Erythroblast (primary cell): ENCODE measurements around the gene ZNF865.
A peak's percentile ranks its signal among the peaks of the same experiment; 100 is the strongest.

Experiments used
- DNase-seq, 2 experiments: peaks; one replicate each; lab custom pipeline; 2025; lab: John Stamatoyannopoulos, UW
- GATA1 ChIP-seq: IDR thresholded peaks from 2 replicates; pipeline ENCODE4 v1.6.1; 2011; ENCODE audit warnings: low read depth, mild to moderate bottlenecking, control low read depth, low read length, moderate library complexity
- POLR2A ChIP-seq: IDR thresholded peaks from 2 replicates; pipeline ENCODE4 v1.6.1; 2011; ENCODE audit warnings: mild to moderate bottlenecking, low read length

ZNF865 gene

GRCh38 chr19:55654868-55655647 is 49.6 kb downstream of the ZNF865 start, which contains the start of gene U2AF2:
TSS of gene U2AF2 (plus strand) at chr19:55655035. CDS start at chr19:55655105, 70 bp downstream.
- DNase-seq: peak; percentile 95 to 98
- no peak for TF ChIP-seq GATA1
- peak; percentile 73 for TF ChIP-seq POLR2A

- TF ChIP-seq POLR2A (no peak), GATA1 (no peak)
Measured at GRCh38 chr19:55655648-55656040, 50.2 kb downstream of the ZNF865 start.

GRCh38 chr19:55656552-55656951 is 51.1 kb downstream of the ZNF865 start:
- DNase-seq: no peak
- TF ChIP-seq POLR2A: no peak
- no peak for TF ChIP-seq GATA1

More at GRCh38 chr19:55655648-55656040, 50.2 kb downstream of the ZNF865 start:
- DNase-seq: no peak

GRCh38 chr19:55656988-55657747 is 51.7 kb downstream of the ZNF865 start:
- DNase-seq: no peak
- TF ChIP-seq GATA1: no peak
- no peak for TF ChIP-seq POLR2A

GRCh38 chr19:55658846-55659459 is 53.5 kb downstream of the ZNF865 start:
- no peak for DNase-seq
- no peak for TF ChIP-seq POLR2A
- TF ChIP-seq GATA1: no peak

GRCh38 chr19:55659822-55660221 is 54.4 kb downstream of the ZNF865 start:
- no peak for DNase-seq
- TF ChIP-seq POLR2A: no peak
- no peak for TF ChIP-seq GATA1

GRCh38 chr19:55660404-55660803 is 55.0 kb downstream of the ZNF865 start:
- DNase-seq: no peak
- TF ChIP-seq POLR2A (no peak), GATA1 (no peak)

- DNase-seq: no peak
Measured at GRCh38 chr19:55660991-55661390, 55.5 kb downstream of the ZNF865 start.

GRCh38 chr19:55661826-55662225 is 56.4 kb downstream of the ZNF865 start:
- TF ChIP-seq POLR2A: no peak
- TF ChIP-seq GATA1: no peak
- DNase-seq: no peak

More at GRCh38 chr19:55660991-55661390, 55.5 kb downstream of the ZNF865 start:
- no peak for TF ChIP-seq POLR2A
- TF ChIP-seq GATA1: no peak

- TF ChIP-seq GATA1 (no peak), POLR2A (no peak)
- no peak for DNase-seq
Measured at GRCh38 chr19:55663846-55664536, 58.5 kb downstream of the ZNF865 start.

- no peak for DNase-seq
- TF ChIP-seq POLR2A: no peak
- no peak for TF ChIP-seq GATA1
Measured at GRCh38 chr19:55666343-55667005, 61.0 kb downstream of the ZNF865 start.
